Gastrocnemius medialis (tissue), 4 donors: ENCODE data around the gene NXNL2. TPM values are rescaled to one million over a fixed set of nuclear protein-coding genes. Genes with fewer than 3 reads are reported as not detected.

Experiments
- ATAC-seq, 2 donors: fragments of 150-250 bp; one replicate each; pipeline ENCODE4 v1.9.1; 2016
- DNase-seq, 2 donors: peaks; one replicate each; pipeline ENCODE4 v3.0.0-alpha.2; 2019
- H3K27ac ChIP-seq, 4 donors: fragments of 200-600 bp; sonication (generic); 1 replicate in 1 of 4; 2 replicates in 3 of 4; pipeline ENCODE4 v1.5.1; 2016 to 2018; ENCODE audit warnings: mild to moderate bottlenecking in 2 of 4, moderate library complexity in 1 of 4
- H3K27me3 ChIP-seq, 3 donors: fragments of 200-600 bp; sonication (generic) in 2 of 3; 1 replicate in 1 of 3; 2 replicates in 2 of 3; pipeline versions ENCODE4 v1.5.1 to v1.6.0; 2016 to 2019; ENCODE audit warnings: mild to moderate bottlenecking in 1 of 3, moderate library complexity in 1 of 3
- H3K36me3 ChIP-seq, 2 donors: fragments of 200-600 bp; sonication (generic) in 1 of 2; one replicate each; pipeline ENCODE4 v1.5.1; 2017 to 2018
- H3K4me1 ChIP-seq, 2 donors: fragments of 200-600 bp; sonication (generic) in 1 of 2; one replicate each; pipeline ENCODE4 v1.5.1; 2016 to 2017; ENCODE audit warnings: mild to moderate bottlenecking in 2 of 2
- H3K4me3 ChIP-seq, 4 donors: fragments of 200-600 bp; sonication (generic) in 3 of 4; 1 replicate in 1 of 4; 2 replicates in 3 of 4; pipeline ENCODE4 v1.5.1; 2016 to 2019; ENCODE audit warnings: mild to moderate bottlenecking in 2 of 4
- H3K9me3 ChIP-seq, 3 donors: fragments of 200-600 bp; sonication (generic) in 2 of 3; 1 replicate in 1 of 3; 2 replicates in 2 of 3; pipeline ENCODE4 v1.5.1; 2016 to 2019
- POLR2A ChIP-seq, 2 donors: fragments of 450-650 bp; IDR thresholded peaks; one replicate each; pipeline ENCODE4 v1.6.1; 2017; ENCODE audit warnings: antibody characterized with exemption in 2 of 2, mild to moderate bottlenecking in 2 of 2, moderate library complexity in 2 of 2
- in situ Hi-C, 4 donors: fragments of 200-750 bp; cut with MboI; loops; one replicate each; pipeline versions ENCODE4 v1.15.0 to v1.8.0; 2017; ENCODE audit warnings: low sequenced_read_pairs in 4 of 4
- intact Hi-C: fragments of 100-400 bp; cut with DNase I; formaldehyde crosslinking; loops from one replicate; pipeline ENCODE4 v1.15.1; 2023; ENCODE audit warnings: low total_unique reads
- total RNA-seq, 4 donors: library from RNA; depleted of rRNA; stranded (reverse); fragments of >200 nt; gene quantifications; one replicate each; pipeline versions ENCODE4 v1.1.0 to v1.2.3, GENCODE V29; 2016
- TF ChIP-seq, protein P1 (sequence below), 5 experiments: fragments of 450-650 bp in 3 of 5; fragments of 200-600 bp in 2 of 5; sonication (generic) in 2 of 5; IDR thresholded peaks in 4 of 5; conservative IDR thresholded peaks in 1 of 5; 1 replicate in 4 of 5; 2 replicates in 1 of 5; pipeline ENCODE4 v1.5.1; 2016 to 2019; ENCODE audit warnings: antibody characterized with exemption in 5 of 5, mild to moderate bottlenecking in 3 of 5, moderate library complexity in 3 of 5

Gene NXNL2
- total RNA-seq, 4 donors from 2014 or later = not detected

DNA sequence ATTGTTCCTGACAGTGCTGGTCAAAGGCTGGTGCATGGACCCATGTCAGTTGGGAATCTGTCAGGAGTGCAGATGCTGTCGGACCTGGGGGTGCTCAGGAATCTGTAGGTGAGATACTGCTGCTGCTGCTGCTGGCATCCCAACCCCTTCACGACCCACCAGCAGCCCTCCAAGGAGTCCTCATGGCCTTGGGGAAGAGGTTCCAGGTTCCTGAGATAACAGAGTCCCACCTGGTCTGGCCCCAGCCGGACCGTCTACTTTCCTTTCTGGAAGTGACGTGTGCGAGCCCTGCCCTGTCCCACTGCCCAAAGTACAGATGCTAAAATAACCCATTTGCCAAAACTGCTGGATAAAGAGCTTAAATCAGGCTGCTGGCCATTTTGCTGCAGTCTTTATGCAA lies 4.3 kb downstream of the NXNL2 start:
- intact Hi-C loops = no loop called here
- Histone ChIP-seq H3K27me3 (peaks cover 7 to 21% (median 10%) of the 10 kb centered on the region in 3 donors), H3K9me3 (no peaks in the 10 kb centered on the region), H3K36me3 (no peaks in the 10 kb centered on the region), H3K4me1 (peaks cover 0 to 7% of the 10 kb centered on the region in 2 donors), H3K27ac (no peak overlapping the region), H3K4me3 (no peak overlapping the region)
- no peak for ATAC-seq
- in situ Hi-C loops = no loop called here
- DNase-seq = no peak
- no peak for TF ChIP-seq POLR2A (IDR thresholded peaks at IDR 0.05)
- TF ChIP-seq, protein P1, sequence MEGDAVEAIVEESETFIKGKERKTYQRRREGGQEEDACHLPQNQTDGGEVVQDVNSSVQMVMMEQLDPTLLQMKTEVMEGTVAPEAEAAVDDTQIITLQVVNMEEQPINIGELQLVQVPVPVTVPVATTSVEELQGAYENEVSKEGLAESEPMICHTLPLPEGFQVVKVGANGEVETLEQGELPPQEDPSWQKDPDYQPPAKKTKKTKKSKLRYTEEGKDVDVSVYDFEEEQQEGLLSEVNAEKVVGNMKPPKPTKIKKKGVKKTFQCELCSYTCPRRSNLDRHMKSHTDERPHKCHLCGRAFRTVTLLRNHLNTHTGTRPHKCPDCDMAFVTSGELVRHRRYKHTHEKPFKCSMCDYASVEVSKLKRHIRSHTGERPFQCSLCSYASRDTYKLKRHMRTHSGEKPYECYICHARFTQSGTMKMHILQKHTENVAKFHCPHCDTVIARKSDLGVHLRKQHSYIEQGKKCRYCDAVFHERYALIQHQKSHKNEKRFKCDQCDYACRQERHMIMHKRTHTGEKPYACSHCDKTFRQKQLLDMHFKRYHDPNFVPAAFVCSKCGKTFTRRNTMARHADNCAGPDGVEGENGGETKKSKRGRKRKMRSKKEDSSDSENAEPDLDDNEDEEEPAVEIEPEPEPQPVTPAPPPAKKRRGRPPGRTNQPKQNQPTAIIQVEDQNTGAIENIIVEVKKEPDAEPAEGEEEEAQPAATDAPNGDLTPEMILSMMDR (IDR thresholded peaks at IDR 0.05 in 4 of 5, conservative IDR thresholded peaks at IDR 0.05 in 1 of 5) = no peak

- intact Hi-C loops = no loop called here
- Histone ChIP-seq H3K36me3 (no peaks in the 10 kb centered on the region), H3K9me3 (no peaks in the 10 kb centered on the region), H3K27me3 (peaks cover 7 to 14% (median 9%) of the 10 kb centered on the region in 3 donors), H3K4me1 (peaks cover 0 to 3% of the 10 kb centered on the region in 2 donors), H3K27ac (no peak overlapping the region), H3K4me3 (no peak overlapping the region)
- no peak for DNase-seq
- in situ Hi-C loops = no loop called here
- TF ChIP-seq, protein P1 (IDR thresholded peaks at IDR 0.05 in 4 of 5, conservative IDR thresholded peaks at IDR 0.05 in 1 of 5) = no peak
- no peak for TF ChIP-seq POLR2A (IDR thresholded peaks at IDR 0.05)
- no peak for ATAC-seq
Measured at GRCh38 chr9:88540251-88540763, 5.3 kb downstream of the NXNL2 start.

DNA sequence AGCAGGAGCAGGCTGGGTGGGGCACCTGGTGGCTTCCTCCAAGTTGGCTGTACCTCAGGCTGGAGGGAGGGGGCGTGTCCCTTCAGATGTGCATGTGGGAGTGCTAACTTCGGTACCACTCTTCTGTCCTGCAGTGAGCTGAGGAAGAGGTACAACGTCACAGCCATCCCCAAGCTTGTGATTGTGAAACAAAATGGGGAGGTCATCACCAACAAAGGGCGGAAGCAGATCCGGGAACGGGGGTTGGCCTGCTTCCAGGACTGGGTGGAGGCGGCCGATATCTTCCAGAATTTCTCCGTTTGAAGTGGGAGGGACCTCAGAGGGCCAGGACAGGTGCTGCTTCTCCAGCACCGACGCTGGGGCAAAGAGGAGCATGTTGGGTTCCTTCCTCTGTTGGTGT lies 9.3 kb downstream of the NXNL2 start:
- intact Hi-C loops = no loop called here
- H3K27me3 ChIP-seq = no peaks in the 10 kb centered on the region
- in situ Hi-C loops = no loop called here
- H3K36me3 ChIP-seq = no peaks in the 10 kb centered on the region
- no peaks in the 10 kb centered on the region for H3K4me1 ChIP-seq
- TF ChIP-seq POLR2A (IDR thresholded peaks at IDR 0.05) = no peak
- TF ChIP-seq, protein P1 (IDR thresholded peaks at IDR 0.05 in 4 of 5, conservative IDR thresholded peaks at IDR 0.05 in 1 of 5) = no peak
- no peak overlapping the region for H3K4me3 ChIP-seq
- no peak for DNase-seq
- ATAC-seq = no peak
- H3K9me3 ChIP-seq = no peaks in the 10 kb centered on the region
- H3K27ac ChIP-seq = no peak overlapping the region

DNA sequence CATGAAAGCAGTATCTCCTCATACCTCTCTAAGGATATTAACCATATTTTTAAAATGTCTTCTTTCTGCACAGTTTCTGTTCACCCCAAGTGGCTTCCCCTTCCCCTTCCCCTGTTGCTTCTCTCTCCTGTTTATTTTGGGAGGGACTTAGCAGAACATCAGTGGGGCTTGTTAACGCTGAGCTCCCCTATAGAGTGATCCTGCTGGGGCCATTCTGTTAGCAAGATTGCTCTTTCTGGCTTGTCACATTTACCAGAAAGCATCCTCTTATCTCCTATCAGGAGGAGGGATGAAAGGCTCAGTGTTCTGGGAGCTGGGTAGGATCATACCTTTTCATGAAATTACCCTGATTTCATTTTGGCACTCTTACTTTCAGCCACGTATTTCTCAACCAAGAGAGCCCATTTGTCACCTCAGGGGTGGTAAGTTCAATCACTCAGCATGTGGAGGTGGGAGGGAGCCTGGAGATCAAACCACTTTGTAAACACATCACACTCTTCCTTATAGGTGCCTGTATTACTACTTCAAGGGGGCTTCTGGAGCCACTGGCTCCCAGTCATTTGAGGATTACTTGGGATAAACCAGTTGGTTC lies 16.7 kb downstream of the NXNL2 start:
- Histone ChIP-seq H3K27ac (no peak overlapping the region), H3K4me1 (no peaks in the 10 kb centered on the region), H3K9me3 (no peaks in the 10 kb centered on the region), H3K27me3 (no peaks in the 10 kb centered on the region), H3K36me3 (no peaks in the 10 kb centered on the region), H3K4me3 (no peak overlapping the region)
- no peak for ATAC-seq
- intact Hi-C loops (no loop called here), in situ Hi-C loops (loop anchor here in 1 of 4 donors (25.0 kb wide), 1 partner anchor 736 kb away; no protein-coding TSS in a partner anchor)
- no peak for DNase-seq
- no peak for TF ChIP-seq POLR2A (IDR thresholded peaks at IDR 0.05)
- TF ChIP-seq, protein P1 (IDR thresholded peaks at IDR 0.05 in 4 of 5, conservative IDR thresholded peaks at IDR 0.05 in 1 of 5) = no peak
